Mesendoderm (in vitro differentiated cells): Measurements from ENCODE around the gene GRIK5.

Source experiments
- DNase-seq: peaks from one replicate; pipeline ENCODE4 v3.0.0; 2013
- H2AK5ac ChIP-seq: 2 replicates; pipeline ENCODE4 v1.6.1; 2013; ENCODE audit warnings: low read length, inconsistent platforms
- H2BK120ac ChIP-seq: 2 replicates; pipeline ENCODE4 v1.6.1; 2013; ENCODE audit warnings: low read depth, mild to moderate bottlenecking, low read length, moderate library complexity, mixed read lengths
- H2BK15ac ChIP-seq: replicated peaks from 2 replicates; pipeline ENCODE4 v1.6.1; 2013; ENCODE audit warnings: low read depth, mild to moderate bottlenecking, moderate library complexity
- H2BK5ac ChIP-seq: 2 replicates; pipeline ENCODE4 v1.6.1; 2013; ENCODE audit warnings: low read length, inconsistent platforms
- H3K18ac ChIP-seq: 2 replicates; pipeline ENCODE4 v1.6.1; 2013; ENCODE audit warnings: mild to moderate bottlenecking, low read length, mixed read lengths
- H3K23ac ChIP-seq: one replicate; pipeline ENCODE4 v1.6.1; 2013; ENCODE audit warnings: low read length
- H3K27ac ChIP-seq: 2 replicates; pipeline ENCODE4 v1.5.1; 2013; ENCODE audit warnings: low read depth, mild to moderate bottlenecking, inconsistent platforms, low read length, moderate library complexity
- H3K27me3 ChIP-seq: 2 replicates; pipeline ENCODE4 v1.6.1; 2013; ENCODE audit warnings: low read length, control low read depth, mild to moderate bottlenecking, inconsistent platforms; ENCODE audit not compliant: insufficient read depth, poor library complexity
- H3K36me3 ChIP-seq: 2 replicates; pipeline ENCODE4 v1.6.1; 2013; ENCODE audit warnings: low read length, inconsistent platforms; ENCODE audit not compliant: control insufficient read depth, insufficient read depth
- H3K4ac ChIP-seq: one replicate; pipeline ENCODE4 v1.6.1; 2013; ENCODE audit warnings: low read depth, mild to moderate bottlenecking, low read length, moderate library complexity
- H3K4me1 ChIP-seq: 2 replicates; pipeline ENCODE4 v1.6.1; 2013; ENCODE audit warnings: low read depth, low read length, inconsistent platforms; ENCODE audit not compliant: control insufficient read depth
- H3K4me2 ChIP-seq: 2 replicates; pipeline ENCODE4 v1.6.1; 2013; ENCODE audit warnings: low read length
- H3K4me3 ChIP-seq: 2 replicates; pipeline ENCODE4 v1.5.1; 2013; ENCODE audit warnings: mild to moderate bottlenecking, low read length
- H3K56ac ChIP-seq: one replicate; pipeline ENCODE4 v1.6.1; 2013; ENCODE audit warnings: low read length
- H3K79me1 ChIP-seq: 2 replicates; pipeline ENCODE4 v1.6.1; 2013; ENCODE audit warnings: low read length, inconsistent platforms
- H3K79me2 ChIP-seq: 2 replicates; pipeline ENCODE4 v1.6.1; 2013; ENCODE audit warnings: mild to moderate bottlenecking, low read length; ENCODE audit not compliant: control insufficient read depth, insufficient read depth
- H3K9ac ChIP-seq: 2 replicates; pipeline ENCODE4 v1.6.1; 2013; ENCODE audit warnings: low read length, inconsistent platforms
- H4K5ac ChIP-seq: one replicate; pipeline ENCODE4 v1.6.1; 2013; ENCODE audit warnings: low read length
- H4K8ac ChIP-seq: one replicate; pipeline ENCODE4 v1.6.1; 2013; ENCODE audit warnings: low read depth, mild to moderate bottlenecking, control low read depth, low read length, moderate library complexity
- WGBS: extraction: QIAGEN DNeasy Blood & Tissue Kit; methylation state at CpG from one replicate; pipeline ENCODE4 v1.1.7; 2013; ENCODE audit warnings: low lambda C conversion rate, missing lambda C conversion rate; ENCODE audit not compliant: insufficient coverage; ENCODE audit errors: extremely low coverage; 5-methylcytosine and 5-hydroxymethylcytosine counted together

GRIK5 gene

GRCh38 chr19:42114412-42114811, 44.4 kb upstream of the GRIK5 start:
- Histone ChIP-seq H2BK120ac (no peak overlapping the region), H3K4ac (no peak overlapping the region), H3K36me3 (no peaks in the 10 kb centered on the region), H2BK5ac (no peak overlapping the region), H3K79me2 (no peaks in the 10 kb centered on the region), H3K4me2 (no peak overlapping the region), H3K18ac (no peak overlapping the region), H3K9ac (no peak overlapping the region), H3K23ac (no peak overlapping the region), H3K27me3 (no peaks in the 10 kb centered on the region), H3K79me1 (no peaks in the 10 kb centered on the region), H3K56ac (no peak overlapping the region), H4K8ac (no peak overlapping the region), H3K4me1 (no peaks in the 10 kb centered on the region), H2AK5ac (no peak overlapping the region), H2BK15ac (no peak overlapping the region), H3K4me3 (no peak overlapping the region), H3K27ac (no peak overlapping the region), H4K5ac (no peak overlapping the region)
- WGBS = no CpG with 5 or more reads among the region's 7 CpGs
- no peak for DNase-seq

- Histone ChIP-seq H2BK120ac (no peak overlapping the region), H3K36me3 (no peaks in the 10 kb centered on the region), H3K23ac (no peak overlapping the region), H2BK15ac (no peak overlapping the region), H3K4ac (no peak overlapping the region), H3K4me1 (no peaks in the 10 kb centered on the region), H3K9ac (no peak overlapping the region), H4K5ac (no peak overlapping the region), H3K18ac (no peak overlapping the region), H3K27me3 (no peaks in the 10 kb centered on the region), H3K79me2 (no peaks in the 10 kb centered on the region), H2BK5ac (no peak overlapping the region), H3K4me2 (no peak overlapping the region), H3K27ac (peak overlapping the region; percentile 34), H2AK5ac (no peak overlapping the region), H3K56ac (no peak overlapping the region), H3K79me1 (no peaks in the 10 kb centered on the region), H3K4me3 (no peak overlapping the region), H4K8ac (no peak overlapping the region)
- peak; percentile 96 for DNase-seq
- WGBS = no CpG with 5 or more reads among the region's 10 CpGs
These were observed 43.8 kb upstream of the GRIK5 start for GRCh38 chr19:42113641-42114348.

- no peak overlapping the region for H3K27ac ChIP-seq
- H3K23ac ChIP-seq = no peak overlapping the region
- H3K4me3 ChIP-seq = no peak overlapping the region
- H3K36me3 ChIP-seq = no peaks in the 10 kb centered on the region
- H4K8ac ChIP-seq = no peak overlapping the region
- WGBS = no CpG with 5 or more reads among the region's 3 CpGs
- H2BK15ac ChIP-seq = no peak overlapping the region
- H2BK120ac ChIP-seq = no peak overlapping the region
- H3K4me2 ChIP-seq = no peak overlapping the region
- H3K4me1 ChIP-seq = no peaks in the 10 kb centered on the region
- H3K18ac ChIP-seq = no peak overlapping the region
- H3K79me2 ChIP-seq = no peaks in the 10 kb centered on the region
- H3K56ac ChIP-seq = no peak overlapping the region
- no peak overlapping the region for H4K5ac ChIP-seq
- H2AK5ac ChIP-seq = no peak overlapping the region
- H3K9ac ChIP-seq = no peak overlapping the region
- no peaks in the 10 kb centered on the region for H3K27me3 ChIP-seq
- DNase-seq = no peak
- H2BK5ac ChIP-seq = no peak overlapping the region
- no peaks in the 10 kb centered on the region for H3K79me1 ChIP-seq
- H3K4ac ChIP-seq = no peak overlapping the region
These were observed 41.8 kb upstream of the GRIK5 start for GRCh38 chr19:42111811-42112210.

GRCh38 chr19:42111384-42111783, 41.4 kb upstream of the GRIK5 start:
- Histone ChIP-seq H3K27ac (no peak overlapping the region), H2BK120ac (no peak overlapping the region), H3K36me3 (no peaks in the 10 kb centered on the region), H3K4ac (no peak overlapping the region), H2AK5ac (no peak overlapping the region), H3K27me3 (no peaks in the 10 kb centered on the region), H4K8ac (no peak overlapping the region), H3K79me1 (no peaks in the 10 kb centered on the region), H3K9ac (no peak overlapping the region), H3K23ac (no peak overlapping the region), H3K79me2 (no peaks in the 10 kb centered on the region), H3K4me1 (no peaks in the 10 kb centered on the region), H2BK5ac (no peak overlapping the region), H2BK15ac (no peak overlapping the region), H4K5ac (no peak overlapping the region), H3K18ac (no peak overlapping the region), H3K4me3 (no peak overlapping the region), H3K56ac (no peak overlapping the region), H3K4me2 (no peak overlapping the region)
- no peak for DNase-seq
- WGBS = no CpG with 5 or more reads among the region's 1 CpG

GRCh38 chr19:42110658-42111057, 40.7 kb upstream of the GRIK5 start:
- Histone ChIP-seq H3K79me1 (no peaks in the 10 kb centered on the region), H3K23ac (no peak overlapping the region), H2BK15ac (no peak overlapping the region), H3K4me3 (no peak overlapping the region), H3K4ac (no peak overlapping the region), H3K4me1 (no peaks in the 10 kb centered on the region), H3K4me2 (no peak overlapping the region), H3K36me3 (no peaks in the 10 kb centered on the region), H3K79me2 (no peaks in the 10 kb centered on the region), H3K9ac (no peak overlapping the region), H2BK5ac (no peak overlapping the region), H2AK5ac (no peak overlapping the region), H3K18ac (no peak overlapping the region), H3K56ac (no peak overlapping the region), H3K27ac (no peak overlapping the region), H4K8ac (no peak overlapping the region), H3K27me3 (no peaks in the 10 kb centered on the region), H4K5ac (no peak overlapping the region), H2BK120ac (no peak overlapping the region)
- WGBS = no CpG with 5 or more reads among the region's 1 CpG
- DNase-seq = no peak

- no peaks in the 10 kb centered on the region for H3K27me3 ChIP-seq
- no peak overlapping the region for H3K18ac ChIP-seq
- H3K36me3 ChIP-seq = no peaks in the 10 kb centered on the region
- H2BK15ac ChIP-seq = no peak overlapping the region
- H2AK5ac ChIP-seq = no peak overlapping the region
- no peak overlapping the region for H4K8ac ChIP-seq
- H2BK120ac ChIP-seq = no peak overlapping the region
- H4K5ac ChIP-seq = no peak overlapping the region
- no peak for DNase-seq
- H3K4me1 ChIP-seq = no peaks in the 10 kb centered on the region
- no CpG with 5 or more reads among the region's 3 CpGs for WGBS
- no peak overlapping the region for H3K9ac ChIP-seq
- no peak overlapping the region for H3K56ac ChIP-seq
- no peak overlapping the region for H3K4me2 ChIP-seq
- no peak overlapping the region for H2BK5ac ChIP-seq
- H3K4ac ChIP-seq = no peak overlapping the region
- H3K79me1 ChIP-seq = no peaks in the 10 kb centered on the region
- no peak overlapping the region for H3K27ac ChIP-seq
- H3K4me3 ChIP-seq = no peak overlapping the region
- H3K23ac ChIP-seq = no peak overlapping the region
- H3K79me2 ChIP-seq = no peaks in the 10 kb centered on the region
These were observed 39.9 kb upstream of the GRIK5 start for GRCh38 chr19:42109896-42110295.
